Measurements from ENCODE around the gene SHANK3. TPM values are rescaled to one million over a fixed set of nuclear protein-coding genes. Genes with fewer than 3 reads are reported as not detected.

Gene SHANK3
- polyA plus RNA-seq, 1 donor (not counting 4 experiments of a cell fraction or from before 2014, with no cell fraction given) = 1.00 TPM

DNA sequence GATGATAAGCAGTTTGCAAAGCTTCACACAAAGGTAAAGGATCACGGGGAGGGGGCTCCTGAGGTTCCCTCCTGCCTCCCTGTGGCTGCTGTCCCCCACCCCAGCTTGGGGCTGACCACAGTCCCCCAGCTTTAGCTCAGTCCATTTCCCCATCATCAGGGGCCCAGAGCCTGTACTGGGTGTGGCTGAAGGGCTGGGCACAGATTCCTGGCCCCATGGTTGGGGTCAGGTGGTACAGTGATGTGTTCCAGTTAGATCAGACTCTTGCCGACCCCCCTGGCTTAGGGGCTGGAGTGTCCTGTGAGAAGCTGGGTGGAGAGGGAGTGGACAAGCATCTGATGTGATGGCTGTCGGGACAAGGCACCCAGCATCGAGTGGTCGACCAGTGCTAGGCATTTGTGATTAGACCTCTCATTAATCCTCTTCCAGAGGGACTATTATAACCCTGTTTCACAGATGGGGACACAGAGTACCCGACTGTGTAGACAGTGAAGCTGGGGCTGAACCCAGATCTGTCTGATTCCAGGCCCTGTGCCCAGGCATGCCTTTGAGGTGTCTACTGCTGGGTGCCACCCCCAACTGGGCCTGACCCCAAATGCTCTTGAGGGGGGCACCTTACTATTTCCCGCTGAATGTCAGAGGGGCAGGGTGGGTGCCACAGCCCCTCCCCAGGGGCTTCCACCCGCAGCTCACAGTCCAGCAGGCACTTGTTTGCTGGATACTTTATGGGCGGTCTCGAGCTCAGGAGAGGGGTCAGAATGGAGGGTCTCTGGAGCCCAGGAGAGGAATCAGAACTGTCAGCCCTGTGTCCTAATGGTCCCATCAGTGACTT lies 4.3 kb downstream of the SHANK3 start:
- no peak for FAIRE-seq
- dilution Hi-C loops (cut with MboI; ENCODE audit: extremely low pct_ligation_motif_present, low sequenced_read_pairs) = no loop called here
- H3K4me1 ChIP-seq (ENCODE audit: control insufficient read depth, extremely low read depth, insufficient read depth, low read length) = peaks cover 8% of the 10 kb centered on the region
- TF ChIP-seq, protein P1, sequence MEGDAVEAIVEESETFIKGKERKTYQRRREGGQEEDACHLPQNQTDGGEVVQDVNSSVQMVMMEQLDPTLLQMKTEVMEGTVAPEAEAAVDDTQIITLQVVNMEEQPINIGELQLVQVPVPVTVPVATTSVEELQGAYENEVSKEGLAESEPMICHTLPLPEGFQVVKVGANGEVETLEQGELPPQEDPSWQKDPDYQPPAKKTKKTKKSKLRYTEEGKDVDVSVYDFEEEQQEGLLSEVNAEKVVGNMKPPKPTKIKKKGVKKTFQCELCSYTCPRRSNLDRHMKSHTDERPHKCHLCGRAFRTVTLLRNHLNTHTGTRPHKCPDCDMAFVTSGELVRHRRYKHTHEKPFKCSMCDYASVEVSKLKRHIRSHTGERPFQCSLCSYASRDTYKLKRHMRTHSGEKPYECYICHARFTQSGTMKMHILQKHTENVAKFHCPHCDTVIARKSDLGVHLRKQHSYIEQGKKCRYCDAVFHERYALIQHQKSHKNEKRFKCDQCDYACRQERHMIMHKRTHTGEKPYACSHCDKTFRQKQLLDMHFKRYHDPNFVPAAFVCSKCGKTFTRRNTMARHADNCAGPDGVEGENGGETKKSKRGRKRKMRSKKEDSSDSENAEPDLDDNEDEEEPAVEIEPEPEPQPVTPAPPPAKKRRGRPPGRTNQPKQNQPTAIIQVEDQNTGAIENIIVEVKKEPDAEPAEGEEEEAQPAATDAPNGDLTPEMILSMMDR (optimal IDR thresholded peaks at IDR 0.05 in 1 of 3, IDR thresholded peaks at IDR 0.05 in 1 of 3, conservative IDR thresholded peaks at IDR 0.05 in 1 of 3; ENCODE audit: extremely low read depth in 1 of 3, insufficient read depth in 2 of 3, low read length in 3 of 3) = no peak
- no peak for TF ChIP-seq EZH2 (IDR thresholded peaks at IDR 0.05; ENCODE audit: low read length)
- H3K27ac ChIP-seq (ENCODE audit: control insufficient read depth, insufficient read depth, low read length) = no peak overlapping the region
- H3K9me1 ChIP-seq (ENCODE audit: control insufficient read depth, extremely low read depth, insufficient read depth, low read length) = no peaks in the 10 kb centered on the region
- no peak for DNase-seq (ENCODE audit: low read depth, low spot score)
- no peaks in the 10 kb centered on the region for H4K20me1 ChIP-seq (ENCODE audit: control insufficient read depth, extremely low read depth, insufficient read depth, low read length)
- H3K9me3 ChIP-seq (ENCODE audit: control insufficient read depth, low read depth, low read length) = no peaks in the 10 kb centered on the region
- no peak overlapping the region for H2AFZ ChIP-seq (ENCODE audit: control insufficient read depth, low read length)
- no peak overlapping the region for H3K9ac ChIP-seq (ENCODE audit: control insufficient read depth, extremely low read depth, insufficient read depth, low read length)
- H3K4me2 ChIP-seq (ENCODE audit: control insufficient read depth, extremely low read depth, insufficient read depth, low read depth, low read length) = no peak overlapping the region
- H3K27me3 ChIP-seq (ENCODE audit: control insufficient read depth, extremely low read depth, insufficient read depth, low read length) = peaks cover 15% of the 10 kb centered on the region
- H3K36me3 ChIP-seq (ENCODE audit: control insufficient read depth in 2 of 2, extremely low read depth in 1 of 2, insufficient read depth in 2 of 2, low read length in 2 of 2) = no peaks in the 10 kb centered on the region
- H3K79me2 ChIP-seq (ENCODE audit: control insufficient read depth, insufficient read depth, low read length) = no peaks in the 10 kb centered on the region
- no peak overlapping the region for H3K4me3 ChIP-seq (ENCODE audit: control insufficient read depth in 2 of 3, extremely low read depth in 1 of 3, insufficient read depth in 2 of 3, low read depth in 1 of 3, low read length in 3 of 3)

DNA sequence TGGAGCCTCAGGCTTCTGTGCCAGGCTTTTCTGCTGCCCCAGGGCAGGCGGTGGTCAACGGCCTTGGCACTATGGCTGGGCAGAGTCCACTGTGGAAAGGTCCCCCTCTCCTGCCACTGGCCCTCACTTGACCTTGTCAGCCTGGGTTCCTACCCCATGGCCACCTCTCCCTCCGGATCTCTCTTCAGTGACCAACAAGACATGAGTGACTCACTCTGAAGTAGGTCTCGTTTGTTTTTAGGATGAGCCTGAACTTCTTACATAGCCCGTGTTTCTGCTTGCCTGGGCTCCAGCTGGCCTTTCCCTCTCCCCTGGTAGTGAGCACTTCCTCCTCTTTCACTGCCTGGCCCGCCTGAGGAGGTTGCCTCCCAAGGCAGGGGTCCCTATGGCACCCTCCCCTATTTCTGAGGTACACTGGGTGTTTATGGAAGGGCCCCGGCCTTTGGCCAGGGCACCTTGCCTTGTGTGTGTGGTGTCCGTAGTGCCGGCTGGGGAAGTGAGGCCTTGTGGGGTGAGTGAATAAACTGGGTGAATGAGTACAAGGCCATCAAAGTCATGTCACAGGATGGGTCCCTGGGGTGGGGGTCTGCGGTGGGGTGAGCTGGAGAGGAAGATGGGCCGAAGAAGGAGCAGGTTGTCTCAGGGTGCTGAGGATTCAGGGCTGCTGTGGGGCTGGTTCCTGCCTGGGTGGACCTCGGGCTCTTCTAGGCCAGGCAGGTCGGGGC lies 5.0 kb downstream of the SHANK3 start:
- H3K4me3 ChIP-seq (ENCODE audit: control insufficient read depth in 2 of 3, extremely low read depth in 1 of 3, insufficient read depth in 2 of 3, low read depth in 1 of 3, low read length in 3 of 3) = no peak overlapping the region
- no peaks in the 10 kb centered on the region for H3K79me2 ChIP-seq (ENCODE audit: control insufficient read depth, insufficient read depth, low read length)

More for the DNA sequence above, 5.0 kb downstream of the SHANK3 start:
- Histone ChIP-seq H3K36me3 (ENCODE audit: control insufficient read depth in 2 of 2, extremely low read depth in 1 of 2, insufficient read depth in 2 of 2, low read length in 2 of 2) (no peaks in the 10 kb centered on the region), H3K27me3 (ENCODE audit: control insufficient read depth, extremely low read depth, insufficient read depth, low read length) (peaks cover 11% of the 10 kb centered on the region), H3K9ac (ENCODE audit: control insufficient read depth, extremely low read depth, insufficient read depth, low read length) (no peak overlapping the region), H3K4me1 (ENCODE audit: control insufficient read depth, extremely low read depth, insufficient read depth, low read length) (peaks cover 8% of the 10 kb centered on the region), H3K9me3 (ENCODE audit: control insufficient read depth, low read depth, low read length) (no peaks in the 10 kb centered on the region), H2AFZ (ENCODE audit: control insufficient read depth, low read length) (no peak overlapping the region), H3K4me2 (ENCODE audit: control insufficient read depth, extremely low read depth, insufficient read depth, low read depth, low read length) (no peak overlapping the region), H4K20me1 (ENCODE audit: control insufficient read depth, extremely low read depth, insufficient read depth, low read length) (no peaks in the 10 kb centered on the region), H3K9me1 (ENCODE audit: control insufficient read depth, extremely low read depth, insufficient read depth, low read length) (no peaks in the 10 kb centered on the region), H3K27ac (ENCODE audit: control insufficient read depth, insufficient read depth, low read length) (no peak overlapping the region)
- no peak for DNase-seq (ENCODE audit: low read depth, low spot score)
- TF ChIP-seq EZH2 (IDR thresholded peaks at IDR 0.05; ENCODE audit: low read length) = no peak
- TF ChIP-seq, protein P1 (optimal IDR thresholded peaks at IDR 0.05 in 1 of 3, IDR thresholded peaks at IDR 0.05 in 1 of 3, conservative IDR thresholded peaks at IDR 0.05 in 1 of 3; ENCODE audit: extremely low read depth in 1 of 3, insufficient read depth in 2 of 3, low read length in 3 of 3) = no peak
- dilution Hi-C loops (cut with MboI; ENCODE audit: extremely low pct_ligation_motif_present, low sequenced_read_pairs) = no loop called here
- FAIRE-seq = no peak
